ENCODE results near the gene KRTAP5-7.

KRTAP5-7 gene

GRCh38 chr11:71485466-71485865, 41.6 kb upstream of the KRTAP5-7 start:
- DNase-seq (ENCODE audit: low read depth, low spot score), result no peak
- Histone ChIP-seq H3K36me3 (ENCODE audit: control insufficient read depth, insufficient read depth, low read length) (peaks cover 22% of the 10 kb centered on the region; the same call in 1 of the 2 replicates), H3K9me3 (ENCODE audit: control insufficient read depth, insufficient read depth, low read length) (no peaks in the 10 kb centered on the region), H3K4me3 (ENCODE audit: low read length) (no peak overlapping the region), H3K4me1 (ENCODE audit: control insufficient read depth, insufficient read depth, low read length) (no peaks in the 10 kb centered on the region), H3K27ac (ENCODE audit: low read length) (no peak overlapping the region), H3K27me3 (ENCODE audit: control insufficient read depth, insufficient read depth, low read length) (no peaks in the 10 kb centered on the region)
- no CpG with 5 or more reads among the region's 18 CpGs for WGBS (ENCODE audit: insufficient coverage, insufficient read length)

GRCh38 chr11:71486320-71486719, 40.7 kb upstream of the KRTAP5-7 start:
- no peak for DNase-seq (ENCODE audit: low read depth, low spot score)
- H3K4me3 ChIP-seq (ENCODE audit: low read length), result no peak overlapping the region
- peaks cover 27% of the 10 kb centered on the region; the same call in 1 of the 2 replicates for H3K36me3 ChIP-seq (ENCODE audit: control insufficient read depth, insufficient read depth, low read length)
- no peaks in the 10 kb centered on the region for H3K4me1 ChIP-seq (ENCODE audit: control insufficient read depth, insufficient read depth, low read length)
- H3K27me3 ChIP-seq (ENCODE audit: control insufficient read depth, insufficient read depth, low read length), result no peaks in the 10 kb centered on the region
- no peaks in the 10 kb centered on the region for H3K9me3 ChIP-seq (ENCODE audit: control insufficient read depth, insufficient read depth, low read length)
- no CpG with 5 or more reads among the region's 1 CpG for WGBS (ENCODE audit: insufficient coverage, insufficient read length)
- H3K27ac ChIP-seq (ENCODE audit: low read length), result no peak overlapping the region

DNA sequence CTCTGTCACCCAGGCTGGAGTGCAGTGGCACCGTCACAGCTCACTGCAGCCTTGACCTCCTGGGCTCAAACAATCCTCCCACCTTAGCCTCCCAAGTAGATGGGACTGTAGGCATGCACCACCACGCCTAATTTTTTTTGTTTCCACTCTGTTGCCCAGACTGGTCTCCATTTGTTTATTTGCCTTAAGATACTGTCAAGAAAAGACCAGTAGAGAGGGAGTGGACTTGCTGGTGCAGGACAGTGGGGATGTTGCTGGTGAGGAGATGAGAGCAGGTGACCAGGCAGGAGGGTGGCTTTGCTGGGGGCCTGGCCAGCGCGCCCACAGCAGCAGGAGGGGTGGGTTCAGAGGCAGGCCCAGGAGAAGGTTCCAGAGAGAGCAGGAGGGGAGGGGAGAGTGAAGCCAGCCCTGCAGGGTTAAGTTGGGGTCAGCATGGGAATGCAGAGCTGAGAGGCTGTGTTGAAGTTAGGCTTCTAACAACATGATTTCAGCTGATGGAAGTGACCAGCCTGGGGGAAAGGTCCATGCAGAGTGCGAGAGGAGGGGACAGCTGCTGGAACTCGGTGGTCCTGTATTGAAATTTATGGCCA, 38.3 kb upstream of the KRTAP5-7 start:
- no peaks in the 10 kb centered on the region for H3K4me1 ChIP-seq (ENCODE audit: control insufficient read depth, insufficient read depth, low read length)
- H3K9me3 ChIP-seq (ENCODE audit: control insufficient read depth, insufficient read depth, low read length), result no peaks in the 10 kb centered on the region
- H3K27ac ChIP-seq (ENCODE audit: low read length), result no peak overlapping the region
- no peaks in the 10 kb centered on the region for H3K27me3 ChIP-seq (ENCODE audit: control insufficient read depth, insufficient read depth, low read length)
- no peak overlapping the region for H3K4me3 ChIP-seq (ENCODE audit: low read length)
- WGBS (ENCODE audit: insufficient coverage, insufficient read length), result no CpG with 5 or more reads among the region's 6 CpGs
- no peak for DNase-seq (ENCODE audit: low read depth, low spot score)
- peaks cover 26% of the 10 kb centered on the region; the same call in 1 of the 2 replicates for H3K36me3 ChIP-seq (ENCODE audit: control insufficient read depth, insufficient read depth, low read length)

- H3K27ac ChIP-seq (ENCODE audit: low read length), result no peak overlapping the region
- H3K36me3 ChIP-seq (ENCODE audit: control insufficient read depth, insufficient read depth, low read length), result peaks cover 22% of the 10 kb centered on the region; the same call in 1 of the 2 replicates
- no peaks in the 10 kb centered on the region for H3K9me3 ChIP-seq (ENCODE audit: control insufficient read depth, insufficient read depth, low read length)
- no peaks in the 10 kb centered on the region for H3K4me1 ChIP-seq (ENCODE audit: control insufficient read depth, insufficient read depth, low read length)
- no peak for DNase-seq (ENCODE audit: low read depth, low spot score)
- no CpG with 5 or more reads among the region's 15 CpGs for WGBS (ENCODE audit: insufficient coverage, insufficient read length)
- no peak overlapping the region for H3K4me3 ChIP-seq (ENCODE audit: low read length)
- H3K27me3 ChIP-seq (ENCODE audit: control insufficient read depth, insufficient read depth, low read length), result no peaks in the 10 kb centered on the region
Observed at GRCh38 chr11:71489311-71490043, 37.6 kb upstream of the KRTAP5-7 start.

- Histone ChIP-seq H3K27ac (ENCODE audit: low read length) (no peak overlapping the region), H3K9me3 (ENCODE audit: control insufficient read depth, insufficient read depth, low read length) (no peaks in the 10 kb centered on the region), H3K27me3 (ENCODE audit: control insufficient read depth, insufficient read depth, low read length) (no peaks in the 10 kb centered on the region), H3K4me1 (ENCODE audit: control insufficient read depth, insufficient read depth, low read length) (no peaks in the 10 kb centered on the region), H3K36me3 (ENCODE audit: control insufficient read depth, insufficient read depth, low read length) (peaks cover 18% of the 10 kb centered on the region; the same call in 1 of the 2 replicates), H3K4me3 (ENCODE audit: low read length) (no peak overlapping the region)
- DNase-seq (ENCODE audit: low read depth, low spot score), result no peak
- no CpG with 5 or more reads among the region's 23 CpGs for WGBS (ENCODE audit: insufficient coverage, insufficient read length)
Observed at GRCh38 chr11:71490044-71490730, 36.9 kb upstream of the KRTAP5-7 start.

GRCh38 chr11:71490731-71491390, 36.2 kb upstream of the KRTAP5-7 start:
- Histone ChIP-seq H3K4me1 (ENCODE audit: control insufficient read depth, insufficient read depth, low read length) (no peaks in the 10 kb centered on the region), H3K36me3 (ENCODE audit: control insufficient read depth, insufficient read depth, low read length) (peaks cover 16% of the 10 kb centered on the region), H3K27me3 (ENCODE audit: control insufficient read depth, insufficient read depth, low read length) (no peaks in the 10 kb centered on the region), H3K9me3 (ENCODE audit: control insufficient read depth, insufficient read depth, low read length) (no peaks in the 10 kb centered on the region), H3K27ac (ENCODE audit: low read length) (no peak overlapping the region), H3K4me3 (ENCODE audit: low read length) (no peak overlapping the region)
- no peak for DNase-seq (ENCODE audit: low read depth, low spot score)
- no CpG with 5 or more reads among the region's 28 CpGs for WGBS (ENCODE audit: insufficient coverage, insufficient read length)

GRCh38 chr11:71491531-71491930, 35.5 kb upstream of the KRTAP5-7 start:
- H3K4me3 ChIP-seq (ENCODE audit: low read length), result no peak overlapping the region
- no peaks in the 10 kb centered on the region for H3K9me3 ChIP-seq (ENCODE audit: control insufficient read depth, insufficient read depth, low read length)
- H3K27me3 ChIP-seq (ENCODE audit: control insufficient read depth, insufficient read depth, low read length), result no peaks in the 10 kb centered on the region
- WGBS (ENCODE audit: insufficient coverage, insufficient read length), result no CpG with 5 or more reads among the region's 19 CpGs
- DNase-seq (ENCODE audit: low read depth, low spot score), result no peak
- H3K36me3 ChIP-seq (ENCODE audit: control insufficient read depth, insufficient read depth, low read length), result peaks cover 13% of the 10 kb centered on the region
- no peaks in the 10 kb centered on the region for H3K4me1 ChIP-seq (ENCODE audit: control insufficient read depth, insufficient read depth, low read length)
- H3K27ac ChIP-seq (ENCODE audit: low read length), result no peak overlapping the region

GRCh38 chr11:71491940-71492339, 35.1 kb upstream of the KRTAP5-7 start:
- Histone ChIP-seq H3K9me3 (ENCODE audit: control insufficient read depth, insufficient read depth, low read length) (no peaks in the 10 kb centered on the region), H3K27me3 (ENCODE audit: control insufficient read depth, insufficient read depth, low read length) (no peaks in the 10 kb centered on the region), H3K27ac (ENCODE audit: low read length) (no peak overlapping the region), H3K36me3 (ENCODE audit: control insufficient read depth, insufficient read depth, low read length) (peaks cover 13% of the 10 kb centered on the region), H3K4me1 (ENCODE audit: control insufficient read depth, insufficient read depth, low read length) (no peaks in the 10 kb centered on the region), H3K4me3 (ENCODE audit: low read length) (no peak overlapping the region)
- DNase-seq (ENCODE audit: low read depth, low spot score), result no peak
- WGBS (ENCODE audit: insufficient coverage, insufficient read length), result no CpG with 5 or more reads among the region's 9 CpGs

DNA sequence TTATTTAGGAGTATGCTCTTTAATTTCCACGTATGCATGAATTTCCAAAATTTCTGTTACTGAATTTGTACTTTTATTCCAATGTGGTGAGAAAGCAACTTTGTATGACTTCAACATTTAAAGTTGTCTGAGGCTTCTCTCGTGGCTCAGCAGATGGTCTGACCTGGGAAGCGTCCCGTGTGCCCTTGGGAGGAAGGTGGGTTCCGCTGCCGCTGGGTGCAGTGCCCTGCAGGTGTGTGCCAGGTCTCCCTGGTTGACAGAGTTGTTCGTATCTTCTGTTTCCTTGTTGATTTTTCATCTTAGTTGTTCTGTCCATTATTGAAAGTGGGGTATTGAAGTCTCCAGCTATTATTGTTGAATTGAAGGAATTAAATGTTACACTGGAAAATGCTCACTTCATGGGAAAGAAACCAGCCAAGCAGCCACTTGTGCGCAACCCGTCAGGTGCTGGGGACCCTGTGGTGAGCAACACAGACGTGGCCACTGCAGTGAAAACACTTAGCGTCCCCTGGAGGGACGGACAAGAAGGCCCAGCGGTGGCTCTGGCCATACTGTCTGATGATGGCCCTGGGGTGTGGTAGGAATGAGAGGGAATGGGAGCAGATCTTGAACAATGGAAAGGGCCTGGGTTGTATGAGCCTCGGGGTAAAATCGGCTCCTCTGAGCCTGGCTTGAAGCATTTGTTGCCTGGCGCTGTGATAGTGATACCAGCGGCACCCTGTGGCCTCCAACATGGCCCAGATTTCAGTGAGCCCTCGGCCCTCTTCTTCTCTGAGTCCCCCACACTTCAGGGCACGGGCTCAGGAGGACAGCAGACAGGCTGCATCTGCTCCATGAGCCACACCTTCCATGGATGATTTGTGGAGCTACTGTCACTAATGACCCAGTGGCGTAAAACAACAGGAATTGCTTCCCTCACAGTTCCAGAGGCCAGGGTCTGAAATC, 31.5 kb upstream of the KRTAP5-7 start:
- no peak overlapping the region for H3K4me3 ChIP-seq (ENCODE audit: low read length)
- H3K27me3 ChIP-seq (ENCODE audit: control insufficient read depth, insufficient read depth, low read length), result no peaks in the 10 kb centered on the region
- H3K27ac ChIP-seq (ENCODE audit: low read length), result no peak overlapping the region
- H3K9me3 ChIP-seq (ENCODE audit: control insufficient read depth, insufficient read depth, low read length), result no peaks in the 10 kb centered on the region
- H3K4me1 ChIP-seq (ENCODE audit: control insufficient read depth, insufficient read depth, low read length), result no peaks in the 10 kb centered on the region
- H3K36me3 ChIP-seq (ENCODE audit: control insufficient read depth, insufficient read depth, low read length), result peaks cover 20% of the 10 kb centered on the region
- no peak for DNase-seq (ENCODE audit: low read depth, low spot score)
- no CpG with 5 or more reads among the region's 20 CpGs for WGBS (ENCODE audit: insufficient coverage, insufficient read length)
